HG02610 (cell line): Measurements from ENCODE around the gene PPP1R8.
"Not testable (repeated sequence)": the region's sequence is repeated elsewhere in the genome, so short reads cannot be mapped to it uniquely, and the experiment has no call there.

Experiments used
- ATAC-seq: cut with Tn5 transposase; IDR thresholded peaks from one replicate; pipeline ENCODE4 v1.9.1; 2021; ENCODE audit warnings: mild to moderate bottlenecking, moderate library complexity; ENCODE audit not compliant: unreplicated experiment

The PPP1R8 gene

DNA sequence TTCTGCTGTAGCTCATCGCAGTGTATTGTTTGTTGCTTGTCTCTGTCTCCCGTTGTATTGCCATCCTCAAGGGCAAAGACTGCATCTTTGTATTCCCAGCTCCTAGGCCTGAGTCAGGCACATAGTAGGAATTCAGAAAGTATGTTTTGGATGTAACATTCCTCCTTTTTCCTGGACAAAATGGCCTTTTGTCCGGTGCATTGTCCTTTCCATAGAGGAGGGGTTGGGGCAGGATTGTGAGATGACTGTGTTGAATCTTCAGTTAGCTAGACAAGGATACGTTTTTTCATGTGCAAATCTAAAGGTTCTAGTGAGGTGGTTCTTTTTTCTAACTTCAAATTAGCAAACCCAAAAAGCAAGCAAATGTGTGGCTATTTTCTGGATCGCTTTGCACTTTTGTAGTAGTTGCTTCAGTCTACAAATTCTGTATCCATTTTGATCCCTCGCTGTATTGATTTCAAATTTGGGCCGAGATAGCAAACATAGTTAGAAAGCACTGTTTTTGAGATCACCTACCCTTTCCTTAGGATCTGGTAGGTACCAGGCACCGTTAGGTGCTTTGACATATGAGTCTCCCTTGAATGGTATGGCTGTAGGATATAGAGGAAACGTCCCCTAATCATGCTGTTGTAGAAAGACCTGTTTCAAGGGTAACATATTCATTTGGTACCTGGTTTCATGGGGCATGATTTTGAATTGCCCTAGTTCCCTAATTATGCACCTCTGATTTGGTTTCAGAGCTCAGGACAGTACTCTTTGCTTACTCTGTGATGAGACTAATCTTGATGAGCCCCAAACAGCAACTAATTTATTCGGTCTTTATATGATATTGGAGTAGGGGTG, 1.2 kb downstream of the PPP1R8 start:
- ATAC-seq: no peak

- no peak for ATAC-seq
These were observed 2.2 kb downstream of the PPP1R8 start for GRCh38 chr1:27832762-27833161.

DNA sequence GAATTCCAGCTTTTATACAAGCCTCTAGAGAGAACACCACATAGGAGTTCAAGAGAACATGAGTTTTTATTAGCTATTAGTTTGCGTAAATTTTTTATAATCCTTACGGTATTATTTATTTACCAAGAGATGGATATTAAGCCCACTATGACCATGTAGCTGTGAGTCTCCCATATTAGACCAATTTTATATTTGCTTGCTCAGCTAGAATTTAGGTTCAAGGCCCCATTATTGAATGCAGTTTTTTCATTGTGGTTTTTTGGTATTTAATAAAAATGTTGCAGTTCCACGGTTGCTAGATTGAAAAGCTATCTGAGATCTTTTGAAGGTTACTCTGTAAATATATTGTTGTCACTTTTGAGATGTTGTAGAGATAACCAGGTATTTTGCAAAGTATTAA, 2.9 kb downstream of the PPP1R8 start:
- ATAC-seq: no peak

DNA sequence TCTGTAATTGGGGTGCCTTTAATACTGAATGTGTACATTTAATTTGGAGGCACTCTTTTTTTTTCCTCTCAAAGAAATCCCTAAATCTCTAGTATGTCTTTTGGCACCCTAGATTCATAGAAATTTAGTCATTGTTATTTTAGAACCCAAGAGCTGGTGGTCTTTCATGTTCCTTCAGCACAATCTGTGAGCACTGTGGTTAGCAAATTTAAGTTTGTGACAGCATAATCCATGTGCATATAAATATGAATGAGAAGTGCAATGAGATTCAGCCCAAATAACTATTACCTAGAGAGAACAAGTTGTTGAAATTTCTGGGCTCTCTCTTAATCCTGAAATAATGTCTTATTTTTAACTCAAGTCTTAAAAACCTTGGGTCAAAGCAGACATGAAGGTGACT, 4.5 kb downstream of the PPP1R8 start:
- ATAC-seq: no peak

DNA sequence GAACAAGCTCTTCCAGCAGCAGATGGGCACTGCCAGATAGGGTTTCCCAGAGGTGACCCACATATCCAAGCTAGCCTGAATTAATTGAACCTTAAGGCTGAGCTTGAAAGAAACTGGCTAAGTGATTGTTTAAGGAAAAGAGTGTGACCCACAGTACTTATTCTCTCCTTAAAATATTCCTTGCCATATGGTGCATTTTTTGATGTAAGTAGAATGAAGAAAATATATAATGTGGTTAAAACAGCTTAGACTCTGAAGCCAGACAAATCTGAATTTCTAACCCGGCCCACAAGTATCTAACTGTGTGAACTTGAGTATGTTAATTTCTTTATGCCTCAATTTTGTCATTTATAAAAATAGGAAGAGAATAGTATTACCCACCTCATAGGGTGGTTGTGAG, 4.9 kb downstream of the PPP1R8 start:
- no peak for ATAC-seq

- ATAC-seq: no peak
These were observed 19.4 kb downstream of the PPP1R8 start for GRCh38 chr1:27849951-27850350.

- ATAC-seq: no peak
These were observed 24.5 kb downstream of the PPP1R8 start for GRCh38 chr1:27855085-27855484.

- ATAC-seq: no peak
These were observed 26.2 kb downstream of the PPP1R8 start for GRCh38 chr1:27856561-27857343.

DNA sequence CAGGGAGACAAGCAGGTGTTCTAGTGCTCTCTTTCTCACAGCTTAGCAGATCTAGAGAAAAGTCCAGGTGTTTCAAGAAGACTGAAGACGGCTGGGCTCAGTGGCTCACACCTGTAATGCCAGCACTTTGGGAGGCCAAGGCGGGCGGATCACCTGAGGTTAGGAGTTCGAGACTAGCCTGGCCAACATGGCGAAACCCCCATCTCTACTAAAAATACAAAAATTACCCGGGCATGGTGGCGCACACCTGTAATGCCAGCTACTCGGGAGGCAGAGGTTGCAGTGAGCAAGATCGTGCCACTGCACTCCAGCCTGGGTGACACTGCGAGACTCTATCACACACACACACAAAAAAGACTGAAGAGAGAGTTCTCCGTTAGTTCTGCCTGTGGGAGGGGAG, 27.0 kb downstream of the PPP1R8 start:
- ATAC-seq: not testable (repeated sequence)

DNA sequence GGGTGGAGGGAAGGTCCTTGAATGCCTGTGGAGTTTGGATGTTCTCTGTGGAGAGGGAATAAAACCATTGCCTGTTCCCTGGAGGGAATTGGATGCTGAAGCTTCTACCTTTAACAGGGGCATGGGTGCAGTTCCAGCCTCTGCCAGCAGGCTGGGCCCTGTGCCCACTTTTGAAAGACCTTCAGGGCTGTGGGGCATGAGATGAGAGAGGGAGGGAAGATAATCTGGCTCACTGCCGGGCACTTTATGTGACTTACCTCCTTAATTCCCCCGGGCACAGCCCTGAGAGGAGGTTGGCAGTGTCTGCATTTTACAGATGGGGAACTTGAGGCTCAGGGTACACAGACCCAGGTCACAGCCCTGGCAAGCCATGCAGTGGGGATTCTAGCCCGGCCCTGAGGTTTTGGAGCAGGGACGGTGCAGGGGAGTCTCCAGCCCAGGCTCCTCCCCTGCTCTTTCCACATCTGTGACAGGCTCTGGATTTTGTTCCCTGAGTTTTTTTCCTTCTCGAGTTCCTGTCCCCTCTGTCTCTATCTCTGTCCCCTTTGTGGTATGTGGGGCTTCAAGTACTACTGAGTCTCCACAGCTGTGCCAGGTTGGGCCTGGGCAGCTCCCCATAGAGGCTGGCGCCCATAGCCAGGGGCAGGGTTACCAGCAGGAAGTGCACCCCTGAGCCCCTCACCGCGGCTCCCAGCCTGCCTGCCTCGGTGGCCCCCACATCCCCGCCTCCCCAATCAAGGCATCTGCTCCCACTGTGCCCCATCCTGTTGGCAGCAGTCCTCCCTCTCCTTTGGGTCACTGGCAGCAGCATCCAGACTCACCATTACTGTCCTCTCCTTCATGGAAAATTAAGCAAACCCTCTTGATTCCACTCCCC, 27.7 kb downstream of the PPP1R8 start:
- ATAC-seq: peak; percentile 67

- ATAC-seq: no peak
These were observed 28.5 kb downstream of the PPP1R8 start for GRCh38 chr1:27858949-27859576.

- no peak for ATAC-seq
These were observed 30.9 kb downstream of the PPP1R8 start for GRCh38 chr1:27861436-27861835.

DNA sequence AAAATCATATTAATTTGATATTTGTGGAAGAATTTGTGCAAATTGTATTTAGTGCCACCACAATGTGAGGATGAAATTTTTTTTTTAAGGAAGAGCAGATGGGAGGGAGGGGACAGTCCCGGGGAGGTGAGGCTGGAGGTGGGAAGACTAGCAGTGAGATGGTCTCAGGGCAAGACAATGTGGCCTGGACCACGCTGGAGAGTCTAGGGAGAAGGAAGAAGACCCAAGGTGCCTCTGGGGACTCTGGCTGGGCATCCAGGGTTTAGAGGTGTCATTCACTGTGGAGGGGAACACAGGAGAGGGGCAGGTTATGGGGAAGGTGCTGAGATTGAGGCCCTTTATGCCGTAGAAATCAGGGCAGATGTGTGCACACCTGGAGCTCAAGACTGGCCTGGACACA, 31.4 kb downstream of the PPP1R8 start:
- no peak for ATAC-seq

GRCh38 chr1:27862671-27863537, 32.3 kb downstream of the PPP1R8 start:
- peak; percentile 57 for ATAC-seq

DNA sequence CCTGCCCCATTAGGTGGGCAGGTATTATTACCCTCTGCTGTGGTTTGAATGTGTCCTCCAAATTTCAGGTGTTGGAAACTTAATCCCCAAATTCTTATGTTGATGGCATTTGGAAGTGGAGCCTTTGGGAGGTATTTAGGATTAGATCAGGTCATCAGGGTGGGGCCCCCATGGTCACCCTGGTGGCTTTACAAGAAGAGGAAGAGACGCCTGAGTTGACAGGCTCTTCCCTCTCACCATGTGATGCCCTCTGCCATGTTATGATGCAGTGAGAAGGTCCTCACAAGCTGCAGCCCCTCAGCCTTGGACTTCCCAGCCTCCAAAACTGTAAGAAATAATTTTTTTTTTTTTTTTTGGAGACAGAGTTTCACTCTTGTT, 32.9 kb downstream of the PPP1R8 start:
- no peak for ATAC-seq

DNA sequence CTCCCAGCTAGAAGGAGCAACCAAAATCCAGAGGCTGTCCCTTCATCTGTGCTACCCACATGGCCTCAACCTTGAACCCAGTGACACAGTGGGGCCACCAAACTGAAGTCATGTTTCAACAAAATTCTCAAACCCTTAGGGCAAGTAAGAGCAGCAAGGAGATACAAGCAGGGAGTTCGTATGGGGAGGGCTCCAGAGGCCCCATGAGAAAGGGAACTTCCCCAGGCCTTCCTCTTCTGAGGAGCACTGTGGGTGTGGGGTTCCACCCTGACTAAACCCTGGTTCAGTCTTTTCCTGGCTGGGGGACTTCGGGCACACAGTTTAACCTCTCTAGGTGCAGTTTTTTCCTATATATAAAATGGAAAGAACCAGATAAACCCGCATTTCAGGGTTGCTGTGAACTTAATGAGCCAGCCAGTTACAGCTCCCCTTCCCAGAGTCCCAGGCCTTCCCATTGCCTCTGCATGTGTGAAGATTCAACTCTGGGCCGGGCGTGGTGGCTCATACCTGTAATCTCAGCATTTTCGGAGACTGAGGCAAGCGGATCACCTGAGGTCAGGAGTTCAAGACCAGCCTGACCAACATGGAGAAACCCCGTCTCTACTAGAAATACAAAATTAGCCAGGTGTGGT, 33.8 kb downstream of the PPP1R8 start:
- peak; percentile 39 for ATAC-seq

GRCh38 chr1:27865821-27866220, 35.2 kb downstream of the PPP1R8 start:
- ATAC-seq: no peak

DNA sequence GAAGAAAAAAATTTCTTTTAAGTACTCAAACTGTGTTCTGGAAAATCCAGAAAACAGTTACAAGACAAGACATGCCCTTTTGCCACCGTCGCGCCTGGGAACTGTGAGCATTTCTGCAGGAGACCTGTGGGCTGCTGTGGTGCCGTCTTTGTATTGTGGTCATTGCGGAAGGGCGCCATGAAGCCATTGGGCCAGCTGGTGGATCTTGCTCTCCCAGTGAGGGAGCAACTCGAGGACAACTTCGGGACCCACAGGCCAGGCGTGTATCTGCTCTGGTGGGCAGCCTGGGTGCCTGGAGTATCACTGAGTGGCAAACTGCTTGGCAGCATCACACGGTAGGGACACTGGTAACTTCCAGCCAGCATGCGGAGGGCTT, 38.0 kb downstream of the PPP1R8 start:
- no peak for ATAC-seq

- ATAC-seq: no peak
These were observed 38.5 kb downstream of the PPP1R8 start for GRCh38 chr1:27868932-27869718.
